ENCODE data around the gene LARP1B.
"Not testable (repeated sequence)": the region's sequence is repeated elsewhere in the genome, so short reads cannot be mapped to it uniquely, and the experiment has no call there.

The LARP1B gene

GRCh38 chr4:128155231-128155855 is 94.2 kb downstream of the LARP1B start:
- TF ChIP-seq TCF4 (CRISPR knock-in tag; IDR thresholded peaks at IDR 0.05; ENCODE audit: borderline replicate concordance) = no peak
- TF ChIP-seq ZC3H10 (CRISPR knock-in tag; IDR thresholded peaks at IDR 0.05) = no peak
- no peak for TF ChIP-seq RARB (CRISPR knock-in tag; IDR thresholded peaks at IDR 0.05)
- ATAC-seq = no peak

- TF ChIP-seq POU6F1 (CRISPR knock-in tag; IDR thresholded peaks at IDR 0.05; ENCODE audit: borderline replicate concordance, low read depth) (no peak), ZFP3 (CRISPR knock-in tag; IDR thresholded peaks at IDR 0.05) (no peak), ZNF70 (CRISPR knock-in tag; IDR thresholded peaks at IDR 0.05) (no peak), SNAI2 (CRISPR knock-in tag; IDR thresholded peaks at IDR 0.05) (no peak), GLIS3 (CRISPR knock-in tag; IDR thresholded peaks at IDR 0.05) (no peak), CREB5 (CRISPR knock-in tag; IDR thresholded peaks at IDR 0.05; ENCODE audit: low read depth) (no peak), CSRNP3 (CRISPR knock-in tag; IDR thresholded peaks at IDR 0.05) (no peak)
- ATAC-seq = no peak
These were observed 94.9 kb downstream of the LARP1B start for GRCh38 chr4:128155874-128156456.

GRCh38 chr4:128156472-128156871 is 95.4 kb downstream of the LARP1B start:
- ATAC-seq = not testable (repeated sequence)

- TF ChIP-seq ZNF8 (CRISPR knock-in tag; IDR thresholded peaks at IDR 0.05) (no peak), SNAI2 (CRISPR knock-in tag; IDR thresholded peaks at IDR 0.05) (no peak), ESRRG (CRISPR knock-in tag; IDR thresholded peaks at IDR 0.05) (no peak), ZFP30 (CRISPR knock-in tag; IDR thresholded peaks at IDR 0.05) (no peak), ARNTL (CRISPR knock-in tag; IDR thresholded peaks at IDR 0.05; ENCODE audit: borderline replicate concordance, low read depth) (no peak), TOX (CRISPR knock-in tag; IDR thresholded peaks at IDR 0.05; ENCODE audit: borderline replicate concordance) (no peak), GLIS3 (CRISPR knock-in tag; IDR thresholded peaks at IDR 0.05) (no peak), OSR1 (CRISPR knock-in tag; IDR thresholded peaks at IDR 0.05) (no peak), ZC3H10 (CRISPR knock-in tag; IDR thresholded peaks at IDR 0.05) (no peak), POU6F1 (CRISPR knock-in tag; IDR thresholded peaks at IDR 0.05; ENCODE audit: borderline replicate concordance, low read depth) (no peak), CSRNP3 (CRISPR knock-in tag; IDR thresholded peaks at IDR 0.05) (no peak), CREB5 (CRISPR knock-in tag; IDR thresholded peaks at IDR 0.05; ENCODE audit: low read depth) (no peak), ZFP3 (CRISPR knock-in tag; IDR thresholded peaks at IDR 0.05) (no peak), CSDC2 (CRISPR knock-in tag; IDR thresholded peaks at IDR 0.05) (no peak)
These were observed 97.8 kb downstream of the LARP1B start for GRCh38 chr4:128158894-128159293.

More at GRCh38 chr4:128158894-128159293, 97.8 kb downstream of the LARP1B start:
- ATAC-seq = no peak

Data from SK-N-SH treated with all-trans-retinoic acid at 6 μM for 48 hours (cell line).